Brain microvascular endothelial cell (primary cell): ENCODE data around the gene DSG3.

Source experiments
- DNase-seq: peaks from one replicate; pipeline ENCODE4 v3.0.0-alpha.2; 2020
- H3K27ac ChIP-seq: fragments of 250-450 bp; sonication (Bioruptor Pico); 2 replicates; pipeline ENCODE4 v1.5.1; 2020; ENCODE audit warnings: mild to moderate bottlenecking, moderate library complexity
- H3K27me3 ChIP-seq: fragments of 250-450 bp; sonication (Bioruptor Pico); replicated peaks from 2 replicates; pipeline ENCODE4 v1.5.1; 2020; ENCODE audit warnings: mild to moderate bottlenecking
- H3K36me3 ChIP-seq: fragments of 250-450 bp; sonication (Bioruptor Pico); replicated peaks from 2 replicates; pipeline ENCODE4 v1.5.1; 2020; ENCODE audit warnings: mild to moderate bottlenecking
- H3K4me3 ChIP-seq: 2 replicates; pipeline ENCODE4 v1.5.1; 2011; ENCODE audit warnings: low read depth, mild to moderate bottlenecking, control low read depth, low read length, moderate library complexity
- in situ Hi-C: cut with HindIII; loops from 2 replicates; pipeline ENCODE4 v1.10.0; 2017; ENCODE audit warnings: low sequenced_read_pairs, low pct_ligation_motif_present
- TF ChIP-seq, protein P1 (sequence below): IDR thresholded peaks from 2 replicates; pipeline ENCODE4 v1.5.1; 2011; ENCODE audit warnings: low read depth, mild to moderate bottlenecking, moderate library complexity, low read length, control low read depth, inconsistent platforms; ENCODE audit errors: missing control alignments

Gene DSG3

DNA sequence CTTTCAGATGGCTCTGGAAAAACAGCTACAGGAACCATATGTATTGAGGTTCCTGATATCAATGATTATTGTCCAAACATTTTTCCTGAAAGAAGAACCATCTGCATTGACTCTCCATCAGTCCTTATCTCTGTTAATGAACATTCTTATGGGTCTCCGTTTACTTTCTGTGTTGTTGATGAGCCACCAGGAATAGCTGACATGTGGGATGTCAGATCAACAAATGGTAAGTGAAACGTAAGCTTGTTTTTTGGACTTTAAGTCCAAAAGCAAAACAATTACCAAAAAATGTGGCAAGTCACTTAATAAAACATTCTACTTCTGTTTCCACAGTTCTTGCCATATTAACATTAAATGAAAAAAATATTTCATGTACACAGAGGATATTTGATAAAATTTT is 44.1 kb upstream of the DSG3 start:
- in situ Hi-C loops, result no loop called here
- DNase-seq, result no peak
- Histone ChIP-seq H3K36me3 (no peaks in the 10 kb centered on the region), H3K4me3 (no peak overlapping the region), H3K27me3 (no peaks in the 10 kb centered on the region), H3K27ac (no peak overlapping the region)
- TF ChIP-seq, protein P1, sequence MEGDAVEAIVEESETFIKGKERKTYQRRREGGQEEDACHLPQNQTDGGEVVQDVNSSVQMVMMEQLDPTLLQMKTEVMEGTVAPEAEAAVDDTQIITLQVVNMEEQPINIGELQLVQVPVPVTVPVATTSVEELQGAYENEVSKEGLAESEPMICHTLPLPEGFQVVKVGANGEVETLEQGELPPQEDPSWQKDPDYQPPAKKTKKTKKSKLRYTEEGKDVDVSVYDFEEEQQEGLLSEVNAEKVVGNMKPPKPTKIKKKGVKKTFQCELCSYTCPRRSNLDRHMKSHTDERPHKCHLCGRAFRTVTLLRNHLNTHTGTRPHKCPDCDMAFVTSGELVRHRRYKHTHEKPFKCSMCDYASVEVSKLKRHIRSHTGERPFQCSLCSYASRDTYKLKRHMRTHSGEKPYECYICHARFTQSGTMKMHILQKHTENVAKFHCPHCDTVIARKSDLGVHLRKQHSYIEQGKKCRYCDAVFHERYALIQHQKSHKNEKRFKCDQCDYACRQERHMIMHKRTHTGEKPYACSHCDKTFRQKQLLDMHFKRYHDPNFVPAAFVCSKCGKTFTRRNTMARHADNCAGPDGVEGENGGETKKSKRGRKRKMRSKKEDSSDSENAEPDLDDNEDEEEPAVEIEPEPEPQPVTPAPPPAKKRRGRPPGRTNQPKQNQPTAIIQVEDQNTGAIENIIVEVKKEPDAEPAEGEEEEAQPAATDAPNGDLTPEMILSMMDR, result no peak

- in situ Hi-C loops, result no loop called here
- no peak overlapping the region for H3K4me3 ChIP-seq
- TF ChIP-seq, protein P1, result no peak
- no peaks in the 10 kb centered on the region for H3K36me3 ChIP-seq
- no peak for DNase-seq
- no peak overlapping the region for H3K27ac ChIP-seq
- no peaks in the 10 kb centered on the region for H3K27me3 ChIP-seq
Measured at GRCh38 chr18:31407649-31408048, 39.9 kb upstream of the DSG3 start.

DNA sequence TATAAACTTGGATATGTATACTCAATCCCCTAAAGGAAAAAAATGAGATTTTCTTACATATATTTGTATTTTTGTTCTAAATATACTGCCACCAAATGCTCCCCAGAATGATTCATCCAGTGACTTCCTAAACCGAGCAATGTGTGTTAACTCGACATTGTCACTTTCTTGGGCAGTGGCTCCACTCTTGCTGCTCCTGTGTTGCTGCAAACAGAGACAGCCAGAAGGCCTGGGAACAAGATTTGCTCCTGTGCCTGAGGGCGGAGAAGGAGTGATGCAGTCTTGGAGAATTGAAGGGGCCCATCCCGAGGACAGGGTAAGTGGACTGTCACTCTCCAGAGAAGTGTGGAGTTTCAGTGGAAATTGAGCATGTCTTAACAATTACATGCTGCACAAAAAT is 38.3 kb upstream of the DSG3 start:
- TF ChIP-seq, protein P1, result no peak
- in situ Hi-C loops, result no loop called here
- no peaks in the 10 kb centered on the region for H3K27me3 ChIP-seq
- no peak overlapping the region for H3K27ac ChIP-seq
- no peaks in the 10 kb centered on the region for H3K36me3 ChIP-seq
- DNase-seq, result no peak
- no peak overlapping the region for H3K4me3 ChIP-seq

DNA sequence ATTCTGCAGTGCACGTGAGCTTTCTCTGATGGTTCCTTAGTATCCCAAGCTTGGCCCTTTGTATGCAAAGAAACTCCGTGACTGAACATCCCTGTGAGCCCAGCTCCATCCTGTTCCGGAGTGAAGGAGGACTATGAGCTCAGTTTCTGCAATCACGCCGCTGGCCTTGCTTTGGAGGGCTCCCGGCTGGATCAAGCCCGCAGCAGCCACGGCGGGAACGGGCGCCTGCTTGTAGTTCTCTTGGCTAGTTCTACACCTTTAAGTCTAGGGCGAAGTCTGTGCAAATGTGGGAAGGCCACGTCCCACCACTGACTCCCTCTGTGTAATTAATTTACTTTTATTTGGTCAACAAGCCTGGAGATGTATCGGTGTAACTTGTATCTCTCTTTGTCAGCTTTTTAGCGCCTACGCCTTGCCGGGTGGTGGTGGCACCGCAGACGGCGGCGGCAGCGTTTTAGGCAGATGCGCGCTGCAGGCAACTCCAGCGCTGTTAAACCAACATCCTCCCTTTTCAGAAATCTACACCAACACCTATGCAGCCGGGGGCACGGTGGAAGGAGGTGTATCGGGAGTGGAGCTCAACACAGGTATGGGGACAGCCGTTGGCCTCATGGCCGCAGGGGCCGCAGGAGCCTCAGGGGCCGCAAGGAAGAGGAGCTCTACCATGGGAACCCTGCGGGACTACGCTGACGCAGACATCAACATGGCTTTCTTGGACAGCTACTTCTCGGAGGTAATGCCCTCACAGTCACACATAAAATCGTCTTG is 36.6 kb upstream of the DSG3 start:
- no peaks in the 10 kb centered on the region for H3K36me3 ChIP-seq
- no peaks in the 10 kb centered on the region for H3K27me3 ChIP-seq
- H3K4me3 ChIP-seq, result peak overlapping the region; percentile 18
- in situ Hi-C loops, result no loop called here
- TF ChIP-seq, protein P1, result no peak
- no peak for DNase-seq
- H3K27ac ChIP-seq, result no peak overlapping the region

DNA sequence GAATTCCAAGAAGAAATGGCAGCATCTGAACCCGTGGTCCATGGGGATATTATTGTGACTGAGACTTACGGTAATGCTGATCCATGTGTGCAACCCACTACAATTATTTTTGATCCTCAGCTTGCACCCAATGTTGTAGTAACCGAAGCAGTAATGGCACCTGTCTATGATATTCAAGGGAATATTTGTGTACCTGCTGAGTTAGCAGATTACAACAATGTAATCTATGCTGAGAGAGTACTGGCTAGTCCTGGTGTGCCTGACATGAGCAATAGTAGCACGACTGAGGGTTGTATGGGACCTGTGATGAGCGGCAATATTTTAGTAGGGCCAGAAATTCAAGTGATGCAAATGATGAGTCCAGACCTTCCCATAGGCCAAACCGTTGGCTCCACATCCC is 34.4 kb upstream of the DSG3 start:
- Histone ChIP-seq H3K27me3 (no peaks in the 10 kb centered on the region), H3K36me3 (no peaks in the 10 kb centered on the region), H3K4me3 (no peak overlapping the region), H3K27ac (no peak overlapping the region)
- in situ Hi-C loops, result no loop called here
- TF ChIP-seq, protein P1, result no peak
- no peak for DNase-seq

GRCh38 chr18:31417850-31418249 is 29.7 kb upstream of the DSG3 start:
- Histone ChIP-seq H3K27me3 (no peaks in the 10 kb centered on the region), H3K27ac (no peak overlapping the region), H3K4me3 (no peak overlapping the region), H3K36me3 (no peaks in the 10 kb centered on the region)
- in situ Hi-C loops, result no loop called here
- no peak for DNase-seq
- TF ChIP-seq, protein P1, result no peak
